Endothelial cell (in vitro differentiated cells): Measurements from ENCODE around the gene TNNI3K. TPM values are rescaled to one million over a fixed set of nuclear protein-coding genes. Genes with fewer than 3 reads are reported as not detected.

Experiments used
- DNase-seq: peaks from one replicate; pipeline ENCODE4 v3.0.0; 2021; ENCODE audit warnings: low spot score
- H3K27ac Mint-ChIP-seq: one replicate; pipeline ENCODE4 v1.8.0; 2021; ENCODE audit warnings: mixed read lengths, inconsistent platforms; ENCODE audit not compliant: unreplicated experiment
- H3K27me3 Mint-ChIP-seq: one replicate; pipeline ENCODE4 v1.8.0; 2021; ENCODE audit warnings: mild to moderate bottlenecking, moderate library complexity, mixed read lengths, inconsistent platforms; ENCODE audit not compliant: unreplicated experiment
- H3K36me3 Mint-ChIP-seq: one replicate; pipeline ENCODE4 v1.8.0; 2021; ENCODE audit warnings: mild to moderate bottlenecking, low read depth, mixed read lengths, inconsistent platforms; ENCODE audit not compliant: unreplicated experiment
- H3K4me1 Mint-ChIP-seq: one replicate; pipeline ENCODE4 v1.8.0; 2021; ENCODE audit warnings: mild to moderate bottlenecking, mixed read lengths, inconsistent platforms; ENCODE audit not compliant: unreplicated experiment
- H3K4me3 Mint-ChIP-seq: one replicate; pipeline ENCODE4 v1.8.0; 2021; ENCODE audit warnings: mild to moderate bottlenecking, mixed read lengths, inconsistent platforms; ENCODE audit not compliant: unreplicated experiment
- H3K9me3 Mint-ChIP-seq: one replicate; pipeline ENCODE4 v1.8.0; 2021; ENCODE audit warnings: mixed read lengths, inconsistent platforms; ENCODE audit not compliant: unreplicated experiment
- CTCF ChIP-seq: fragments of 200-600 bp; sonication (generic); IDR thresholded peaks from one replicate; pipeline ENCODE4 v1.5.0; 2021; ENCODE audit warnings: antibody characterized with exemption; ENCODE audit not compliant: unreplicated experiment
- total RNA-seq: library from RNA; stranded (reverse); fragmentation: NEBNext Ultra II Directional; extraction: Animal tissue kit (Norgen Biotek cat#: 25700); gene quantifications from one replicate; pipeline ENCODE4 v1.2.1, GENCODE V29; 2021; ENCODE audit not compliant: unreplicated experiment

TNNI3K gene
- total RNA-seq, 1 donor from 2014 or later = not detected

GRCh38 chr1:74286414-74286813 lies 51.2 kb downstream of the TNNI3K start:
- H3K27ac Mint-ChIP-seq = no peak overlapping the region
- H3K27me3 Mint-ChIP-seq = no peaks in the 10 kb centered on the region

GRCh38 chr1:74314438-74314837 lies 79.3 kb downstream of the TNNI3K start:
- Mint-ChIP-seq H3K4me1 (no peaks in the 10 kb centered on the region), H3K36me3 (no peaks in the 10 kb centered on the region), H3K4me3 (no peak overlapping the region), H3K27me3 (no peaks in the 10 kb centered on the region), H3K27ac (no peak overlapping the region), H3K9me3 (no peaks in the 10 kb centered on the region)
- no peak for DNase-seq
- no peak for TF ChIP-seq CTCF

More at GRCh38 chr1:74286414-74286813, 51.2 kb downstream of the TNNI3K start:
- H3K36me3 Mint-ChIP-seq = no peaks in the 10 kb centered on the region
- no peak for TF ChIP-seq CTCF
- H3K4me3 Mint-ChIP-seq = no peak overlapping the region
- H3K4me1 Mint-ChIP-seq = no peaks in the 10 kb centered on the region
- DNase-seq = no peak
- H3K9me3 Mint-ChIP-seq = no peaks in the 10 kb centered on the region

- no peak overlapping the region for H3K4me3 Mint-ChIP-seq
- no peaks in the 10 kb centered on the region for H3K9me3 Mint-ChIP-seq
- H3K27ac Mint-ChIP-seq = no peak overlapping the region
- no peak for DNase-seq
- no peaks in the 10 kb centered on the region for H3K27me3 Mint-ChIP-seq
- H3K4me1 Mint-ChIP-seq = no peaks in the 10 kb centered on the region
- H3K36me3 Mint-ChIP-seq = no peaks in the 10 kb centered on the region
- no peak for TF ChIP-seq CTCF
Measured at GRCh38 chr1:74316302-74316701, 81.1 kb downstream of the TNNI3K start.

- Mint-ChIP-seq H3K36me3 (no peaks in the 10 kb centered on the region), H3K4me1 (no peaks in the 10 kb centered on the region), H3K4me3 (no peak overlapping the region), H3K27ac (no peak overlapping the region), H3K9me3 (no peaks in the 10 kb centered on the region), H3K27me3 (no peaks in the 10 kb centered on the region)
- DNase-seq = no peak
- no peak for TF ChIP-seq CTCF
Measured at GRCh38 chr1:74317663-74318062, 82.5 kb downstream of the TNNI3K start.

GRCh38 chr1:74323937-74324473 lies 88.8 kb downstream of the TNNI3K start:
- Mint-ChIP-seq H3K4me1 (no peaks in the 10 kb centered on the region), H3K4me3 (no peak overlapping the region), H3K36me3 (no peaks in the 10 kb centered on the region), H3K9me3 (no peaks in the 10 kb centered on the region), H3K27me3 (peaks cover 2% of the 10 kb centered on the region), H3K27ac (no peak overlapping the region)
- no peak for DNase-seq
- TF ChIP-seq CTCF = no peak
